HT1080 (cell line): Measurements from ENCODE around the gene NOP53. TPM values are rescaled to one million over a fixed set of nuclear protein-coding genes. Genes with fewer than 3 reads are reported as not detected.
"Not testable (repeated sequence)": the region's sequence is repeated elsewhere in the genome, so short reads cannot be mapped to it uniquely, and the experiment has no call there.

Experiments
- DNase-seq: peaks from one replicate; pipeline ENCODE4 v3.0.0-alpha.2; 2015; ENCODE audit warnings: low read depth
- total RNA-seq: library from RNA; depleted of rRNA; stranded (reverse); fragments of >200 nt; shearing (Covaris generic); gene quantifications from 2 replicates; pipeline ENCODE4 v1.2.3, GENCODE V29; 2014

Gene NOP53
- total RNA-seq, 1 experiment from 2014 or later = 111 TPM

DNA sequence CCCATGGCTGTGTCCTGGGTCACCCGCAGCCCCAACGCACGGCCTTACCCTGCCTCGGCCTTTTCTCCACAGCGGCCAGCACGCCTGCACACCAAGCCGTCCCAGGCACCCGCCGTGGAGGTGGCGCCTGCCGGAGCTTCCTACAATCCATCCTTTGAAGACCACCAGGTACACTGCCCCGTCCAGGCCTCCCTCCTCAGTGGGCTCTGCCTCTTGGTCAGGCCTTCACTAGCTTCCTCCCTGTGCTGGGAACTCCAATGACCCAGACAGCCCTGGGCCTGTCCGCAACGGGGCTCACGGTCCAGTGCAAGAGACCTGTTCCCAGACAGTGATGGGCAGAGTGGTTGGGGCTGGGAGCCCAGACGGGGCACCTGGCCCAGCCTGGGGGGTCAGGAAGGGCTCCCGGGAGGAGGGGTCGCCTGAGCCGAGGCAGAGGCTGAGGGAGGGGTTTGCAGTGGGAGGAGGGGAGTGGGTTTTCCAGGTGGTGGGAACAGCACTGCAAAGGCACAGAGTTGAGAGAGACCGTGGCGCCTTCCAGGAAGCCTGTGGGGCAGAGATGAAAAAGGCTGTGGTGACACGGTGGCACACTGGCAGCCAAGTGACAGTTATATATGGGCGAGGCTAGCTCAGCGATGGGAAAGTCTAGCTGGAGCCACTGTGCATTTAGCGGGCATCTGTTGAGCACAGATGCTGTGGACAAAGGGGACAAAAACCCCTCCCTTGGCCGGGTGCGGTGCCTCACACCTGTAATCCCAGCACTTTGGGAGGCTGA, 7.3 kb downstream of the NOP53 start:
- no peak for DNase-seq

DNA sequence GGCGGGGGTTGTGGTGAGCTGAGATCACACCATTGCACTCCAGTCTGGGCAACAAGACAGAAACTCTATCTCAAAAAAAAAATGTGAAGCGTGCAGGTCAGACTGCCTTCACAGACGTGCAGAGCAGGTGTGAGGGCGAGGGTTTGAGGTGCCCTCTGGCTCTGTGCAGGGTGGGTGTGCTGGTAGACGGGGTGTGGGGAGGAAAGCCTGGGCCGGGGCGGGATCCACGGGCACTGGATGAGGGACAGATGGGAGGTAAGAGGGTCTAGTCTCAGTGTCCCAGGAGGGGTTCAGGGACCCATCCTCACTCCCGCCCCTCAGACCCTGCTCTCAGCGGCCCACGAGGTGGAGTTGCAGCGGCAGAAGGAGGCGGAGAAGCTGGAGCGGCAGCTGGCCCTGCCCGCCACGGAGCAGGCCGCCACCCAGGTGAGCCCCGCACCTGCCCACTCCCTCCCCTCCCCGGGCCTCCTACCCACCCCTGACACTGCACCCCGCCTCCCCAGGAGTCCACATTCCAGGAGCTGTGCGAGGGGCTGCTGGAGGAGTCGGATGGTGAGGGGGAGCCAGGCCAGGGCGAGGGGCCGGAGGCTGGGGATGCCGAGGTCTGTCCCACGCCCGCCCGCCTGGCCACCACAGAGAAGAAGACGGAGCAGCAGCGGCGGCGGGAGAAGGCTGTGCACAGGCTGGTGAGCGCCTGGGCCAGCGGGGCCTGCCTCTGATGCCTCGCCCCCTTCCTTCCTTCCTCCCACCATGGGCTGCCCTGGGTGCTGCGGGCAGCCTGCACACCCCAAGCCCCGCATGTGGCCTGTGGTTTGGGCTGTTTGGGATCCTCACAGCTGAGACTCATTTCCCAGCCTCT, 9.1 kb downstream of the NOP53 start:
- no peak for DNase-seq

DNA sequence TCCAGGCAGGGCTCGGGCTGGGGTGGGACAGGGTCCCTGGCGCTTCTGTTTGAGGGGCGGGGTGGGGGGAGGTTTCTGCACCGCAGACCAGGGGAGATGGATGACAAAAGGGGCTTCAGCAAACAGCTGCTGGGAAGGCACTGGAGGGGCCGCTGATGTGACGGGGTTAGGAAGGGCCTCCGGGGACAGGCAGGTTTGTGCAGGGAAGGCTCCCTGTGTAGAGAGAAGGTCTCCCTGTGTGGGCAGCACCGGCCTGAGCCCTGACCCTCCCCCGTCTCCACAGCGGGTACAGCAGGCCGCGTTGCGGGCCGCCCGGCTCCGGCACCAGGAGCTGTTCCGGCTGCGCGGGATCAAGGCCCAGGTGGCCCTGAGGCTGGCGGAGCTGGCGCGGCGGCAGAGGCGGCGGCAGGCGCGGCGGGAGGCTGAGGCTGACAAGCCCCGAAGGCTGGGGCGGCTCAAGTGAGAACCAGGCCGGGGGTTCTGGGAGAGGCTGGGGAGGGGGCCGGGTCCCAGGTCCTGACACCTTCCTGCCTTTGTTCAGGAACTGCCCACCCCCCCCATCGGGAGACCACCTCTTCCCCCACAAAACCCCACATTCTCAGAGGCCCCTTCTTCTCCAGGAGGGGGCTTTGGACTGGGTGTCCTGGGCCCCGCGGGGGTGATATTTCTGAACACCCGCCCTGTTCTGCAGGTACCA, 9.9 kb downstream of the NOP53 start:
- no peak for DNase-seq

DNA sequence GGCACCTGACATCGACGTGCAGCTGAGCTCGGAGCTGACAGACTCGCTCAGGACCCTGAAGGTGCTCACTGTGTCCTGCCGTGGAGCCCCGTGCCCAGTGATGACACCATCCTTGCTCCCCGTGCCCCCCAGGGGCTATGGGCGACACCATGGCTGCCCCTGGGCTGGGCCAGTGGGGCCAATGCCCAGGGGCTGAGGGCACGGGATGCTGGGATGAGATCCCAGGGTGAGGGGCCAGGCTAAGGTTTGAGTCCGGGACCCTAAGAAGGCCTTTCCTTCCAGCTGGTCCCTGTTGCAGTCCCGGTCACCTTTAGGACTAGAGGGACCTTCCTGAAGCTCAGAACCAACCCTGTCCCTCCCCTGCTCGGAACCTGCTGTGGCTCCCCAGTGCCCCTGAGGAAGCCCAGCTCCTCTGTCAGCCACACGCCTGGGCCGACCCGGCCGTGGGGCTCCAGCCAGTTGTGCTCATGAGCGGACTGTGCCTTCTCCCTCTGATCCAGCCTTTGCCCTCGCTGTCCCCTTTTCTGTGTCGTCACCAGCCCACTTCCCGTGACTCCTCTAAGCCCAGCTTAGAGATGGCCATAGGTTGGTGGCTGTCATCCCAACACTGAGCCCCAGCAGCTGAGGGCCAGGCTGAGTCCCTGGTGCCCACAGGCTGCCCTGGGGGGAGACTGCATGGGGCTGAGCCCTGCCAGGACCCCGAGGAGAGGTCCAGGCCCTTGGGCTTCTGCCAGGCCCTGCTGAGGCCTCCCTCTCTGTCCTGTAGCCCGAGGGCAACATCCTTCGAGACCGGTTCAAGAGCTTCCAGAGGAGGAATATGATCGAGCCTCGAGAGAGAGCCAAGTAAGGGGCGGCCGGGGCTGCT, 10.6 kb downstream of the NOP53 start:
- DNase-seq = no peak

DNA sequence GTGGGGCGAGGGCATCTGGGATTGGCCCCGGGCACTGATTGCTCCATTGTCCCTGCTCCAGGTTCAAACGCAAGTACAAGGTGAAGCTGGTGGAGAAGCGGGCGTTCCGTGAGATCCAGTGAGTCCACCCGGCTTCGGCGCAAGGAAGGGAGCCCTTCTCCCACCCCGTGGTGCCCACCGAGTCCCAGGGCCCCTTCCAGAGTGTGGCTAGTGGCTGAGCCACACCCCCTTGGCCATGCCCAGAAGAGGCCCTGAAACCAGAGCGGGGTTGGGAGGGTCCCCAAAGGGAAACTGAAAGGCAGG, 11.2 kb downstream of the NOP53 start:
- DNase-seq = no peak

DNA sequence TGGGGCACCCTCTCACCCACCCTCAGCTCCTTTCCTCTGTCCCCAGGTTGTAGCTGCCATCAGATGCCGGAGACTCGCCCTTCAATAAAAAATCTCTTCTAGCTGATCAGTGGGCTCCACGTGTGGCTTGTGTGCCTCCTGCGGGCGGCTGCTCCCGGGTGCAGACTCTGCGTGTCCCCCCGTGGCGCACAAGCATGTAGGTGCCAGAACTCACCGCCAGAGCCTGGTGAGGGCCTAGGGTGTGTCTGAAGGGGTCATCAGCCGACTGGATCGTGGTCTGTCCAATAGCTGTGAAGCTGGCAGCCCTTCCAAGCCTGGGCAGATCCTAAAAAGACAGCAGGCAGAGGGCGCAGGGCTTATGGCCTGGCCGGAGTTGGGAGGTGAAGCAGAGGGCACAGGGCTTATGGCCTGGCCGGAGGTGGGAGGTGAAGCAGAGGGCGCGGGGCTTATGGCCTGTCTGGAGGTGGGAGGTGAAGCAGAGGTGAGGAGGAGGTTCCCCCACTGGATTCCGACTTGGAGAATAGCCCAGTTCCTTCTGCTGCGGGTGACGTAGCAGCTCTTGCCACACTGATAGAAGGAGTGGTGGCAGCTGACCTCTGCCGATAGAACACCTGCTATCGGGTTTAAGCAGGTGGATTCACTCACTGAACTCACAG, 11.7 kb downstream of the NOP53 start:
- DNase-seq = no peak

DNA sequence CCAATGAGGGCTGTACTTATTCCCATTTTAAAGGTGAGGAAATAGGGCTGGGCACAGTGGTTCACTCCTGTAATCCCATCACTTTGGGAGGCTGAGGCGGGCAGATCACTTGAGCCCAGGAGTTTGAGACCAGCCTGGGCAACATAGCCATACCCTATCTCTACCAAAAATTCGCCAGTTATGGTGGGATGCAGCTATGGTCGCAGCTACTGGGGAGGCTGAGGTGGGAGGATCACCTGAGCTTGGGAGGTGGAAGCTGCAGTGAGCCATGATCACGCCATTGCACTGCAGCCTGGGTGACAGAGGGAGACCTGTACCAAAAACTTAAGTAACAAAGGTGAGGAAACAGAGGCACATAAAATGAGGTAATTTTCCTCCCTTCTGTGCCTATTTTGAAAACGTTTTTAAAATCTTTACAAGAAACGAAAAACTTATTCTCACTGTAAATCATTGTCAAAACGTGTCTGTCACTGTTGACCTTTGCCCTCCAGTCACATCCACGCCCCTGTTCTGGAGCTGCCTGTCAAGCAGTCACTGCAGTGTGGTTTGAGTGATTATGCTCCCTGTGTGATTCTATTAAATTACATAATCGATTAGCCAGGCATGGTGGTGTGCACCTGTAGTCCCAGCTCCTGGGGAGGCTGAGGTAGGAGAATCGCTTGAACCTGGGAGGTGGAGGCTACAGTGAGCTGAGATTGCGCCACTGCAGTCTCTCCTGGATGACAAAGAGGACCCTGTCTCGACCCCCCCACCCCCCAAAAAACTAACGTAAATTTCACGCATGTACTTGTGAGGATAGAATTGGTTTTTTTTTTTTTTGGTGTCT, 12.5 kb downstream of the NOP53 start:
- no peak for DNase-seq

DNA sequence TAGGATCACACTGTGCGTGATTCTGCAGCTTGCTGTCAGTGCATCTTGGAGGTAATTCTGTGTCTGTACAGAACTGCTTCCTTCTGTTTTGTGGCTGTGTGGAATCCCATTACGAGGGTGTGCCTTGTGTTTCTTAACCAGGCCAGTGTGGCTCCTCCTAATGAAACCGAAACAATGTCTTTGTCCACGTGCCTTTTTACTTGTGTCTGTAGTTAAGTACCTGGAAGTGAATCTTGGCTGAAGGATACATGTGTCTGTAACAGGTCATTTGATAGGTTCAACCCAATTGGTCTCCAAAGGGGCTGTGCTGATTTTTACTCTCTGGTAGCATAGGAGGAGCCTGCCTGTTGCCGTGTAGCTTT, 13.1 kb downstream of the NOP53 start:
- DNase-seq = no peak

DNA sequence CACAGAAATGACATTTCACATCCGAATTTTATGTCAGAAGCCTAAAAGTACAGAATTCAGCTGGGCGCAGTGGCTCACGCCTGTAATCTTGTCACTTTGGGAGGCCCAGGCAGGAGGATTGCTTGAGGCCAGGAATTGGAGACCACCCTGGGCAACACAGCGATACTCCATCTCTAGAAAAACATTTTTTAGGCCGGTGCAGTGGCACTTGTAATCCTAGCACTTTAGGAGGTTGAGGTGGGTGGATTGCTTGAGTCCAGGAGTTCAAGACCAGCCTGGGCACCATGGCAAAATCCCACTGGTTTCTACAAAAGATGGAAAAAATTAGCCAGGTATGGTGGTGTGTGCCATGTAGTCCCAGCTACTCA, 15.3 kb downstream of the NOP53 start:
- DNase-seq = no peak

DNA sequence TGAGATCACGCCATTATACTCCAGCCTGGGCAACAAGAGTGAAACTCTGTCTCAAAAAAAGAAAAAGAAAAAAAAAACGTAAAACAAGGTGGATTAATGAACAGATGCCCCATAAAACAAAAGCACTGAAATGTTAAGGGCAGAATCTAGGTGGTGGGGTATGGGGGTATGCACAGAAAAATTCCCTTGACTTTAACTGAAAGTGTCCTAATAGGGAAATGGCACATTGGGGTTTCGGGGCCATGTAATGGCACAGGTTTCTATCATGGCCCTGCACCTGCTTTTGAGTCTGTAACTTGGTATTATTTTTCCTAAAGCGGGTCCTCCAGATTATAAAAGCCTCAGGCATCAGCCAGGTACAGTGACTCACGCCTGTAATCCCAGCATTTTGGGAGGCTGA, 16.2 kb downstream of the NOP53 start:
- no peak for DNase-seq

DNA sequence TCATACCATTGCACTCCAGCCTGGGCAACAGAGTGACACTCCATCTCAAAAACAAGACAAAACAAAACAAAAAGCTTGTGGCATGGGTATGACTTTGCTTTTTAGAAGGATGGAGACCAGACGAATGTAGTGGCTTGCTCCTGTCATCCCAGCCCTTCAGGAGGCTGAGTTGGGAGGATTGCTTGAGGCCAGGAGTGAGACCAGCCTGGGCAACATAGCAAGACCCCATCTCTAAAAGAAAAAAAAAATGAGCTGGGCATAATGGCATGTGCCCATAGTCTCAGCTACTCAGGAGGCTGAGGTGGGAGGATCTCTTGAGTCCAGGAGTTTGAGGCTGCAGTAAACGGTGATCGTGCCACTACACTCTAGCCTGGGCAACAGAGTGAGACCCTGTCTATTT, 16.8 kb downstream of the NOP53 start:
- no peak for DNase-seq

DNA sequence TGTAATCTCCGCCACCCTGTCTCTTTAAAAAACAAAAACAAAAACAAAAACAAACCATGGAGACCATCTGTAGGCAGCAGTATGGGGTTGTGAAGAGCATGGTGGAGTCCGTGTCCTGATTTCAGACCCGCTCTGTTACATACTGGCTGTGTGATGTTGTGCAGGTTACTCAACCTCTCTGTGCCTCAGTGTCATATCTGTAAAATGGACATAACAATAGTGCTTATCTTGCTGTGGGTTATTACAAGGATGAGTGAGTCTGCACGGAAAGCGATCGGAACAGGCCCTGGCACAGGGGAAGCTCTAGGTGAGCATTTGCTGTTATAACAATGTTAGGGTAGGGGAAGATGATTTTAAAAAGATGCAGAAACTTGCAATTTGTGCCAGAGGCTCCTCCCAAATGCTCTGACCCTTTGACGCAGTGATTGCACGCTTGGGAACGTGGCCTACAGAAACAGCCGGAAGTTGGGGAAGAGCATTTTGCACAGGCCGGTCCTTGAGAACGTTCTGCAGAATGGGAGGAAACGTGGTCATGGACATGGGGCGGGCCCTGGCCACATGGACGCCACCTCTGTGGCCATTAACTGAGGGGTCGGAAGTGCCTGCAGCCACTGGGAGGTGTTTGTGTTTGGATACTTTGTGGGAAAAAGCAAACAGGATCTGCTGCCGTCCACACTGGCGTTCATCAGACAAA, 17.4 kb downstream of the NOP53 start:
- no peak for DNase-seq

DNA sequence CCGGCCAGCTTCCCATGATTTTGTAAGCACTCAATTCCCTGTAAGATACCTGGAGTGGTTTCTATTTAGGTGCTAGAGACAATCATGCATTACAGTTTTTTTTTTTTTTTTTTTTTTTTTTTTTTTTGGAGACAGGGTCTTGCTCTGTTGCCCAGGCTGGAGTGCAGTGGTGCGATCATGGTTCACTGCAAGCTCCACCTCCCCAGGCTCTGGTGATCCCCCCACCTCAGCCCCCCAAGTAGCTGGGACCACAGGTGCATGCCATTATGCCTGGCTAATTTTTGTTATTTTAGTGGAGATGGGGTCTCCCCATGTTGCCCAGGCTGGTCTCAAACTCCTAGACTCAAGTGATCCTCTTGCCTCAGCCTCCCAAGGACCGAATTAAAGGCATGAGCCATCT, 19.4 kb downstream of the NOP53 start:
- DNase-seq = not testable (repeated sequence)

DNA sequence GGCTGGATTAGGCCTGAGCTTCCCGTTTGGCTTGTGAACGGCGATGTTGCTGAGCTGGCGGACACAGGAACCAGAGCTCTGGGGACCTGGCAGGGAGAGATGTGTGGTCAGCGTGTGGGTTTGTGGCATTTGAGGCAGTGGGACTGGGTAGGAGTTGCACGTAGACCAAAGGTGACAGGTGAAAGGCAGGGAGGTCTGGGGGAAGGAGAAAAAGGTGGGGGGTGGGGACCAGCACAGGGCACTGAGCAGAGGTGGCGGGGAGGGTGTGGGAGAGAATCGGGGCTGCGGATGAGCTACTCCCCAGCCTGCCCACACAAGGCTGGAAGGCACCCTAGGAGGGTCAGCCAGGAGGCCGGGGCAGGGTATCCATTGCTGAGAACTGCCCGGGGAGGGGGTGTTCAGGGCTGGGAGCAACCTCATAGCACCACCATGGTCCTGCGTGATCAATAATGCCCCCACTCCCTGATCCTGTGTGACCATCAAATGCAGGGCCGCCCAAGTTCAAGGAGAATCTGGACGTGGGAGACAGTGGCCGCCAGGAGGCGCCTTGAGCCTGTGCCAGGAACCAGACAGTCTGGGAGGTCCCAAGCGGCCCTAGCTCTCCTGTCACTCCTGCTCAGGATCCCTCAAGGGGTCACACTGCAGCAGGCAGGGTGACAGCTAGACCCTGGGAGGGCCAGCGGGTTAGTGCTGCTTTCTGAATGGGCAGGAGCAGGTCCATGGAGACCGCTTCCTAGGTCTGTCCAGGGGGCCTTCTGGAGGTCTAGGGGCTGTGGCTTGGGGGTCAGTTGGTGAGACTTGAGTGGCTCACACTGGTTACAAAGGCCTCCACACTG, 20.4 kb downstream of the NOP53 start:
- no peak for DNase-seq

DNA sequence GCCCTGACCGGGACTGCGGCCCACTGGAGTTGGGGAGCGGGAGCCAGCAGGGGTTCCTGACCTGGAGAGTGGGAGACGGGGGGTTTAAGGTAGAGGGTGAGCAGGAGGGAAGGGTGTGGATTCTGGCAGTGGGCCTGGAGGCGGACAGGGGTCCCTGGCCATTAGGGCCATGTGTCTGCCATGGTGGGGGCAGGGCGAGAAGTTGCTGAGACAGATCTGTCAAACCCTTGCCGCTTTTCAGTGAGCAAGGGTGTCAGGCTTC, 20.9 kb downstream of the NOP53 start:
- no peak for DNase-seq

DNA sequence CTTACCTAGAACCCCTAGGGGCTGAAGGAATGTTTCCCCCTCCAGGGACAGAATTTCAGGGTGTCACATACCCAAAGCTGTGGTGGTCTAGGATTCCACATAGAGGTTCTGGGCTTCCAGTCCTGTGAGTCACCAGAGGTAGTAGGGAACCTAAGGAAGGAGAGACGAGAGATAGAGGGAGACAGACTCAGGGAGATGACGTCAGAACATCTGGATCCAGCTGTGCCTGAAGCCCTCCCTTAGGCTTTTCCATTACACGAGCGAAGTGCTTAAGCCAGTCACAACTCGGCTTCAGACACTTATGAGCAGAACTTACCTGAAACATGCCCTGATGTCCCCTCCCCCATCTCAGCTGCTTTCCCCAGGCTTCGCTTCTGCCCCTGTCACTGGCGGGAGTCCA, 21.3 kb downstream of the NOP53 start:
- no peak for DNase-seq

DNA sequence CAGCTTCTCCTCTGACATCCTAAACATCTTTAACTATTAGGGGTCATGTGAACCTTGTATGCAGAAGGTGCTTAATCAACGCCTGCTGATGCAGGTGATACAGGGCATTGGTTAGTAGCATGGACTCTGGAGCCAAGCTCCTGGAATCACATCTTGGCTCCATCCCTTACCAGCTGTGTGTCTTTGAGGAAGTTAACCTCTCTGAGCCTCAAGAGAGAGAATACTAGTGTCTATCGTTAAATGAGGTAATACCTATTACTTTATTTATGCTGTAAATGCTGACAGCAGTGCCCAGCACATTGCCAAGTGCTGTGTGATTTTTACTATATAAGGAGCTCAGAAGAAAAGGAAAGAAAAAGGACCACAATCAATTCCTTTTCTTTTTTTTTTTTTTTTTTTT, 22.0 kb downstream of the NOP53 start:
- no peak for DNase-seq

DNA sequence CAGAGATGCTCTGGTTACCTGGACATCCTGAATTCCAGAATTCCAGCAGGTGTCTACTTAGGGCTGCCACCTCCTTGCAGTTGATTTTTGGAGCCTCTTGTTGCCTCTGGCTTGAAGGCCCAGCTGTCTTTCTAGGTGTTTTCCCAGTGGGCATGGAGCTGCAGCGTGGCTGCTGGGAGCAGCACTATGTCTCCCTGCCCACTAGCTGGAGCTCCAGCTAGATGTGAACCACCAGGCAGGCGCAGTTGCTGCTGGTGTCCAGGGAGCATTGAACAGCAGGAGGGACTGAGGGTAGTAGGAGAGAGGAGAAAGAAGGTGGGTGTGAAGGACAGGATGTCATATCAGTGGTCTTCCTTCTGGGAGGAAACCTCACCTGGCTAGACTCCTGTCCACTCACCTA, 23.3 kb downstream of the NOP53 start:
- no peak for DNase-seq

DNA sequence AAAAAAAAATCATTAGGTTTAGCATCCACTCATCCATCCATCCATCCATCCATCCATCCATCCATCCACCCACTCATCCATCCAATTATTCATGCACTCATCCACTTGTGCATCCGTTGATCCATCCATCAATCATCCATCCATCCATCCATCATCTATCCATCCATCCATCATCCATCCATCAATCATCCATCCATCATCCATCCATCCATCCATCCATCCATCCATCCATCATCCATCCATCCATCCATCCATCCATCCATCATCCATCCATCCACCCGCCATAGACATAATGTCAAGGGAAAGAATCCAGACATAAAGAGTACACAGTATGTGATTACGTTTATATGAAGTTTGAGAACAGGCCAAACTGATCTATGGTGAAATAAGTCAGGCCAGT, 24.2 kb downstream of the NOP53 start:
- no peak for DNase-seq
